ENCODE results near the gene COPE.

The COPE gene

DNA sequence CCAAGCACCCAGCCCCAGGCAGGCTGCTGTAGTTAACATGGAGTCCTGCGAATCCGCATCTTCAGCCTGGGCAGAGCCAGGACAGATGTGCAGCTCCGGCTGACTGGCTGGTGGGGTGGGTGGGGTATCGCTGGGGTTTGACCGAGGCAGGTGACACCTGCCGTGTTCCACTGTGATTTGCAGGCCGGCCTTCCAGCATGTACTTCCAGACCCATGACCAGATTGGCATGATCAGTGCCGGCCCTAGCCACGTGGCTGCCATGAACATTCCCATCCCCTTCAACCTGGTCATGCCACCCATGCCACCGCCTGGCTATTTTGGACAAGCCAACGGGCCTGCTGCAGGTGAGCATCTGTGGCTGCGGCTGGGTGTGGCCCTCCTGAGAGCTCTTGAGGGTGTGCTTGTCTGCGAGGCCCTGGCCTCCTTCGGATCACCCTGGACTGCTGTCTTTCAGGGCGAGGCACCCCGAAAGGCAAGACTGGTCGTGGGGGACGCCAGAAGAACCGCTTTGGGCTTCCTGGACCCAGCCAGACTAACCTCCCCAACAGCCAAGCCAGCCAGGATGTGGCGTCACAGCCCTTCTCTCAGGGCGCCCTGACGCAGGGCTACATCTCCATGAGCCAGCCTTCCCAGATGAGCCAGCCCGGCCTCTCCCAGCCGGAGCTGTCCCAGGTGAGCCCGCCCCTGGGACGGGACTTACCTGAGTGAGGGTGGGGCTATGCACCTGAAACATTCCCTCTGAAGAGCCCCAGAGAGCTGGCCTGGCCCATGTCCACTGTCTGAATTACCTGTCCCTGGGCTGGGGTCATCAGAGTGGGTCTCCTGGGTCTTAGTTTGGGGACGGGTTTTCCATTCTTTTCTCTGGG, 53.8 kb downstream of the COPE start:
- no peak for DNase-seq

DNA sequence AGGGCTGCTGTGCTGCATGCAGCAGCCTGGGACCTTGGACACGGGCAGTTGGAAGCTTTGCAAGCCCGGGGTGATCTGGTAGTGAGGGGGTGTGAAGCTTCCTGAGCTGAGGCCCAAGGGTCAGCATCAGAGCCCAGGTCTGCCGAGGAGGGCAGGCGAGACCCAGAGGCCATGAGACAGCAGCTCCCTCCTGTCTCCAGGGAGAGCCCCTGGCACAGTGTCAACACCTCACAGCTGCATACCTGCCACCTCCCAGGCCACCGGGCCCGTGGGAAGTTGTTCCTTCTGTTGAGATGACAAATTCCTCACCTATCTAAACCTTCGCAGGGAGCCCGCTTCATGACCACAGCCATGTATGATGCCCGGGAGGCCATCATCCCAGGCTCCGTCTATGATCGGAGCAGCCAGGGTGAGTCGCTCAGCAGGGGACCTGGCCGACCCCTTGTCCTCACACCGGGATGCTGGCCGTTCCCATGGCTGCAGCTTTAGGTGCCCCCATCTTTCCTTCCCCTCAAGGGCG, 55.3 kb downstream of the COPE start:
- DNase-seq, result no peak

DNA sequence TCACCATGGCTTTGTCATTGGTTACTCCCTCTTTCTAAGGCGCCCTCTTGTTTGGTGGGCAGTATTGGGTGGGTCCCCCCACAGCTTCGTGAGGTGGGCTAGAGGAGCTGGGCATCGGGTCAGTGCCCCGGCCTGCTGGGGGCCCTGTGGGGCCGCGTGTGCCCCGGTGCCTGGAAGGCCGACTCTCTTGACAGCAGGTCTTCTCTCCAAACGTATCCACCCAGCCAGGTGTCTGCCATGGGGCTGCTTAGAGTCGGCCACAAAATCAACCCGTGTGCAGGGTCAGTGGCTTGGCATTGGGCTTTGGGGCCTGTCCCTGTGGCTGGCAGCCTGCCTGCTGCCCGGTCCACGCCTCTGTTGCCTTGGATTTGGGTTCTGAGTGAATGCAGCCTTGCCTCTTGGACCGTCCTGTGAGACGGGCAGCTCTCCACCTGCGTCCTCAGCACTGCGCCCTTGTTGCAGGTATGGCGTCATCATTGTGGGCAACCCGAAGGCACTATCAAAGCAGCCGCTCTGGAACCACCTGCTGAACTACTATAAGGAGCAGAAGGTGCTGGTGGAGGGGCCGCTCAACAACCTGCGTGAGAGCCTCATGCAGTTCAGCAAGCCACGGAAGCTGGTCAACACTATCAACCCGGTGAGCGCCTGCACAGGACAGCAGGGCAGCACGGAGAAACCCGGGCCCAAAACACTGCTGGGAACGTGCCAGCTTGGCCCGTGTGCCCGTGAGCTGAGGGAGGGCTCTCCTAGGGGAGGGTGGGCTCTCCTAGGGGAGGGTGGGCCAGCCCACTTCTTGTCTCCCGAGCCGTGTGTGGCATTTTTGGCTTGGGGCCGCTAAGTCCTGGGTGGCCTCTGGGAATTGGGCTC, 56.0 kb downstream of the COPE start:
- no peak for DNase-seq

DNA sequence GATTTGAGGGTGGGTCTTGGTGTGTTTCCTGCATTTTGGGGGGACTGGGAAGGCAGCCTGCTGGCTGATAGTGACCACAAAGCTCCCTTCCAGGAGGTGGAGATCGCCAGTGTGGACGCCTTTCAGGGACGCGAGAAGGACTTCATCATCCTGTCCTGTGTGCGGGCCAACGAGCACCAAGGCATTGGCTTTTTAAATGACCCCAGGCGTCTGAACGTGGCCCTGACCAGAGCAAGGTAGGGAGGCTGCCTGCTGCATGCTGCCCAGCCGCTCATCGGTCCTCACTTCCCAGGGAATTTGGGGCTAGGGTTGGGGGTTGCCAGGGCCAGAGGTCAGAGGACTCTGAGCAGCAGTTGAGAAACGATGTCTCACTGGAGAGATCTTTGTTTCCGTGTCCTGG, 57.3 kb downstream of the COPE start:
- no peak for DNase-seq

DNA sequence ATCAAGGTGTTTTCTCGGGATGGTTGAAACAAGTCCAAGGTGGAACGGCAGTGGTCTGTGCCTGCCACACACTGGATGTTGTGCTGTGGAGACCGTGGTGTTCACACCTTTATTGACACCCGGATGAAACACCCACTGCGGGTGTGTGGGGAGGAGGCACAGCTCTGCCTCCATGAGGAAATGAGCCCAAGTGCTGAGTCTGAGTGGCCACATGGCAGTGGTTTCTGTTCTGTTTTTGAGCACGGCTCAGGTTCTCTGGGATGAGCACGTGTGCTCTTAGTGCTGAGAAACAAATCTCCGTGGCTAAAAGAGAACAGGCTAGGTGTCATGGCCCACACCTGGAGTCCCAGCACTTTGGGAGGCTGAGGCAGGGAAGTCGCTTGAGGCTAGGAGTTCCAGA, 58.0 kb downstream of the COPE start:
- no peak for DNase-seq

DNA sequence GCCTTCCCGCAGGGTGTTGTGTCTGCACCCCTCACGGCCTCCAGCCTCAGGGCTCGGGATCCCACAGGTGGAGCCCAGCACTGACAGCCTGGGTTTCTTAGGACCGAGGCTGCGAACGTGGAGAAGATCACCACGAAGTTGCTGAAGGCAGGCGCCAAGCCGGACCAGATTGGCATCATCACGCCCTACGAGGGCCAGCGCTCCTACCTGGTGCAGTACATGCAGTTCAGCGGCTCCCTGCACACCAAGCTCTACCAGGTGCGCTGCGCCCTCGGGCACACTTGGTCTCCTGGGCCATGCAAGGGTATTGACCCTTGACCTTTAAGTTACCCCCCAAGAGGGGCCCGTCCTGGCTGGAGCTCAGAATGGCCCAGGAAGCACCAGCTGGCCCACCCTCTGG, 58.5 kb downstream of the COPE start:
- no peak for DNase-seq

DNA sequence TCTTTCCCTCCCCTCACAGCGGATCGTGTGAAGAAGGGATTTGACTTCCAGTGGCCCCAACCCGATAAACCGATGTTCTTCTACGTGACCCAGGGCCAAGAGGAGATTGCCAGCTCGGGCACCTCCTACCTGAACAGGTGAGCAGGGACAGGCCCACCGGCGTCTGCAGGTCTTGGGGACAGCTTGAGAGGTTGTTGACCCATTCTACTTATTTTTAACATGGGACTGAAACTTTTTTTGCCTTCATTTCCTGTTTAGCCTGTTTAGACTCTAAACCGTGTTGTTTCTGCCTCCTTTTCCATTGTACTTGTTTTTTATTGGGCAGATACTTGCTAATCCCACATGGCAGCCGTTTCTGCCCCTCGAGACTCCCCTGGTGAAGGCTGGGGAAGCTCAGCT, 58.9 kb downstream of the COPE start:
- DNase-seq, result no peak

DNA sequence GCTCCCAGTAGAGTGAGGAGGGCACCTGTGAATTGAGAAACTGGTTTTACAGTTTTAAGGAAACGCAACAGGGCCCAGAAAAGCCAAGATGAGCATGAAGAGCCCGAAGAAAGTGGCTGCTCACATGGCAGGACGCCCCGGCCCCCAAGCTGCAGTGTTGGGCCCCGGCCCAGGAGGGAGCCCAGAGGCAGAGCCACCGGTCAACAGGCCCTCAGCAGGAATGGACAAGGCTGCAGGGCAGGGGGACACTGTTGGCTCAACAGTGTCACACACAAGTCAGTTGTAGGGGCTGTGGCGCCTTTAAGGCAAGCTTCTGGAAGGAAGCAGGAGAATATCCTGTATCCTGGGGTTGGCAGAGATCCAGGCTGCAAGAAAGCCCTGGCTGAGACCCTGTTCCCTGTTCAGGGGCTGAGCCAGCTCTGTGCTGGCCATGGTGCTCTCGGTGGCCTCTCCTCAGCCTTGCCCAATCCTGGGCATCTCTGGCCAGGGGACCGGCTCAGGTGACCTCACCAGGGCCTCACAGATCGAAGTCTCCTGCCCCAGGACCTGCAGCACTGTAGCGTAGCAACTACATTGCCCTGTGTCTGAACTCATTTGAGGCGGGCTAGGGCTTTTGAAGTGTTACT, 59.4 kb downstream of the COPE start:
- no peak for DNase-seq

DNA sequence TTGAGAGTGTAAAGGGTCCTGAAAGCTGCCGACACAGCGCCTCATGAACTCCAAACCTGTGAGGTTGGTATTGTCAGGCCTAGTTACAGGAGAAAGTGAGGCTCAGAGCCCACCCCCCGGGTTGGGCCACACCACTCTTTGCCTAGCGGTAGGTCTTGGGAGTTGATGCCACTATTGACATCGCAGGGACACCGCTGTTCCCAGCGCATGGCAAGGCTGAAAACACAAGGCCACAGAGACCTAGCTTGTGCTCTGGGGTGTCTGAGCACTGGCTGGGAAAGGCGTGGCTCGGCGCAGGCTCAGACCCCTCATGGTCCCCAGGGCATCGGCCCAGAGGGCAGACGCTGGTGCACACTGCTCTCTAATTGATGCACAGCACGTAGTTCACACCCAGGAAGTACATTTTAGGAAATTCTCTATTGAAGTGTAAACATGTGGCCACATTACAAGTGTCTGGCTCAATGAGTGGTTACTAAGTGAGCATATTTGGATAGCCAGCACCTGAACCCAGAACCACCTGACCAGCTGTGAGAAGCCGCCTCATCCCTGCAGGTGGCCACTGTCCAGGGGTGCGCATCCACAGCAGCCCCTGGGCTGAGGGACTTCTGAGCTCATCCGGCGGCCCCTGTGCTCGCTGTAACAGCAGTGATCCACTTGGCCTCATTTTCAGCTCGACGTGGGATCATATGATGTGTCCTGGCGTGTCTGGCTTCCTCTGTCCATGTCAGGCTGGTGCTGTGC, 60.1 kb downstream of the COPE start:
- DNase-seq, result no peak

DNA sequence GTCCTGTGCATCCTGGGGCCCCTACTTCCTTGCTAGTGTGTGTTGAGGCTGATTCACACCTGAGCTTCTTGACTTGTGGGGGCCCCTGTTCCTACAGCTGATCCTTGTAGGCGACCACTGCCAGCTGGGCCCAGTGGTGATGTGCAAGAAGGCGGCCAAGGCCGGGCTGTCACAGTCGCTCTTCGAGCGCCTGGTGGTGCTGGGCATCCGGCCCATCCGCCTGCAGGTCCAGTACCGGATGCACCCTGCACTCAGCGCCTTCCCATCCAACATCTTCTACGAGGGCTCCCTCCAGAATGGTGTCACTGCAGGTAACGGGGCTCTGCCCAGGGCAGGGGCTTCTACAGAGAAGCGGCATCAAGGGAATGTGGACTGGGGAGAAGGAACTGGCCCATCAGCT, 62.0 kb downstream of the COPE start:
- DNase-seq, result no peak

DNA sequence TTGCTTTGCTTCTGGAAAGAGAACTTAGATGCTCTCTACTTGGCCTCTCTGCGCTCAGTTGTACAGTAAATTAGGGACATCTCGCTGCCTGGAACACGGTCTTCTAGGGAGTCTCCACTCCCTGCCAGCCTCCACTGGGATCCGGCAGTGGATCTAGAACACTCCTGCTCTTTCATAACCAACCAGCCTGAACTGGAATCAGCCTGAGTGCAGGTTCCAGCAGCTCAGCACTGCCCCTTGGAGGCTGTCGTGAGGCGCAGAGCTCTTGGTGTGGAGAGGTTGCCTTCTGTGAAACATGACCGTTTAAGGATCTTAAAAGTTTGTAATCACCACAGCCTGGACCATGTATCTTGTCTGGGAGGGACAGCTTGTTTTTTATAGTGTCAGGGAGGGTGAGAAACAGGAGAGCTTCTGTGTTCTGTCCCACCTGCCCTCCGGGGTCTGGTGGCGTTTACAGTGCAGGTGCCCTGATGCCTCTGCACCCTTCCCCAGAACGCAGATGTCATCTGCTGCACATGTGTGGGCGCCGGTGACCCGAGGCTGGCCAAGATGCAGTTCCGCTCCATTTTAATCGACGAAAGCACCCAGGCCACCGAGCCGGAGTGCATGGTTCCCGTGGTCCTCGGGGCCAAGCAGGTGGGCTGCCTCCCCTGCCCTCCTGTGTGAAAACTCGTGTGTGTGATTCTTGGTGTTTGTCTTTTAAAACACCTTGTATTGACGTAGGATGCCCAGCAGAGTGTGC, 62.6 kb downstream of the COPE start:
- peak; percentile 64 for DNase-seq

DNA sequence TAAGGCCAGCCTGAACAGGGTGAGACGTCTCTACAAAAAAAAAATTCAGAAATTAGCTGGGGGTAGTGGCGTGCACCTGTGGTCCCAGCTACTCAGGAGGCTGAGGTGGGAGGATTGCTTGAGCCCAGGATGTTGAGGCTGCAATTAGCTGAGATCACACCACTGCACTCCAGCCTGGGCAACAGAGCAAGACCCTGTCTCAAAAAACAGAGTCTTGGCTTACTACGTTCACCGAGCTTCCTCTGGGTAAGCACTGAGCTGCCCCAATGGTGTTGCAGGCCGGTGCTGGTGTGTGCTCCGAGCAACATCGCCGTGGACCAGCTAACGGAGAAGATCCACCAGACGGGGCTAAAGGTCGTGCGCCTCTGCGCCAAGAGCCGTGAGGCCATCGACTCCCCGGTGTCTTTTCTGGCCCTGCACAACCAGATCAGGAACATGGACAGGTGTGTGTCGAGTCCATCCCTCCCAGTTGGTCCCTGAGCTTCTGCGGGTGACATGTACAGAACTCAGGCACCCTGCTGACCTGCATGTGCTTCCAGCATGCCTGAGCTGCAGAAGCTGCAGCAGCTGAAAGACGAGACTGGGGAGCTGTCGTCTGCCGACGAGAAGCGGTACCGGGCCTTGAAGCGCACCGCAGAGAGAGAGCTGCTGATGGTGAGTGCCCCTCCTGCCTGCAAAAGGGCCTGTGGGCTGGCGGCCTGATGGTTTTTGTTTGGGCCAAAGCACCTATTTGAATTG, 63.4 kb downstream of the COPE start:
- no peak for DNase-seq

DNA sequence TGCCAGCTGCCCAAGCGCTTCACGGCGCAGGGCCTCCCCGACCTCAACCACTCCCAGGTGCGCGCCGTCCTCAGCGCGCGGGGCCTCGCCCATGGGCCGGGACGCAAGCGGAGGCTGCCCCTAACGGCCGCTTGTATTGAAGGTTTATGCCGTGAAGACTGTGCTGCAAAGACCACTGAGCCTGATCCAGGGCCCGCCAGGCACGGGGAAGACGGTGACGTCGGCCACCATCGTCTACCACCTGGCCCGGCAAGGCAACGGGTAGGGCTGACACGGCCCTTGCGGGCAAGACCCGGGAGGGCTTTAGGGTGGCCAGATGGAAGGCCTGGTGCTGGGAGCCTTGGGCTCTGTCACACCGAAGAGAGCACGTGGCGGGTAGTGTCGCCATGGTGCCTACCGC, 64.2 kb downstream of the COPE start:
- no peak for DNase-seq

DNA sequence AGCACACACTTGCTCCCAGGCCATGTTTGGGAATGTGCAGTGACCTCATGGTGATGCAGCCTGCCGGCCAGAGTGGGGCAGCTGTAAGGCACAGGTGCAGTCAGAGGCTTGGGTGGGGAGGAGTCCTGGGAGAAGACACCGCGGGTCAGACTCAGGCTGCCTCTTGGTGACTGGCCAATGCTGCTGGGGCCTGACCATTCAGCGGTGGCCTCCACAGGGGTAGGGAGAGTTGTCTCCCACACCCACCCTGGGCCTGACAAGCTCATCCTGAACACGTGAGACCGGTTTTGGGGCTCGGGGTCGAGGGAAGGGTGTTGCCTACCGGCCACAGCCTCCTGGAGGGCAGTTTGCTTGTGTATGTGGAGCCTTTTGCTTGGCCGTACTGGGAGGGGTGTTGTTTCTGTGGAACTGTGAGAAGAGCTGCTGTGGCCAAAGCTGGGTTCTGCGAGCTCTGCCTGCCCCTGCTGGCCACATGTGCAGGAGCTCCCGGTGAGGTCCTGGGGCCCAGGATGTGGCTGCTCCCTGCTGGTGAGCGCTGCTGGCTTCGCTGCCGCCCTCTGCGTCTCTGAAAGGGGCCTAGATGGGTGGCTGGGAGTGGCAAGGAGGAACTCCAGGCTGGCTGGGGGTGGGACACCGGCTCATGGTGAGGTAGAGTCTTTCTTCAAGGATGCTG, 65.3 kb downstream of the COPE start:
- no peak for DNase-seq

DNA sequence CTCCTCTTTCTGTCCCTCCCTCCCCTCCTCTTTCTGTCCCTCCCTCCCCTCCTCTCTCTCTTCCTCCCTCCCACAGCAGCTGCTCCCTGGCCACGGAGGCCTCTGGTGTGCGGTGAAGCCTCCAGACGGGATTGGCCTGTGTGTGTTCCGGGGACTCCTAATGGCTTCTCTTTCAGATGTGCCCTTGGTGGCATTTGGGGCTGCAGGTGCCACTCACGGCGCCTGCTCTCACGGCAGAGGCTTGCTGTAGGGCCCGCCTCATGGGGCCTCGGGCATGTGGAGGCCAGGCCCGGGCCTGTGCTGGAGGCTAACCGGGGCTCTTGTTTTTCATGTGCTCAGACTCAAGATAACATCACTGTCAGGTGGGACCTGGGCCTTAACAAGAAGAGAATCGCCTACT, 66.5 kb downstream of the COPE start:
- DNase-seq, result no peak

DNA sequence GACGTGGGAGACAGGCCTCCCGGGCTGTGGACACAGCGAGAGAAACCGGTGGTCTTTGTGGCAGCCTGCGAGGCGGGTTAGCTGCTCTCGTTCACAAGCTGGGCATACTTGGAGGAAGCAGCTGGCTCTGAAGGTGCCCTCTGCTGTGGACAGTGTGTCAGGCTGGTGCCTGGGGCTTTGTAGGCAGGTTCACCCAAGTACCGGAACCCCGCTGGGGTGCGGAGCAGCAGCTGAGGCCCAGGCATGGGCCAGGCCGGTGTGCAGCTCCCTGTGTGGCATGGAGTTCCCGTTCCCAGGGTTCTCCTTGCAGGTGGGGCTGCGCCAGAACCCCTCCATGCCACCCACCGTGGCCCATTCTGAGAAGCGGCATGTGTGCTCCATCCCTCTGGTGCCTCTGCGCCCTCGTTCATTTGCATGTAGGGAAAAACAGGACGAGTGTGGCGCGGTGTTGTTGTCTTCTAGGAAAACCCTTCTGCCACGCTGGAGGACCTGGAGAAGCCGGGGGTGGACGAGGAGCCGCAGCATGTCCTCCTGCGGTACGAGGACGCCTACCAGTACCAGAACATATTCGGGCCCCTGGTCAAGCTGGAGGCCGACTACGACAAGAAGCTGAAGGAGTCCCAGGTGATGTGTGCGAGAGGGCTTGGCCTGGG, 67.4 kb downstream of the COPE start:
- DNase-seq, result no peak

DNA sequence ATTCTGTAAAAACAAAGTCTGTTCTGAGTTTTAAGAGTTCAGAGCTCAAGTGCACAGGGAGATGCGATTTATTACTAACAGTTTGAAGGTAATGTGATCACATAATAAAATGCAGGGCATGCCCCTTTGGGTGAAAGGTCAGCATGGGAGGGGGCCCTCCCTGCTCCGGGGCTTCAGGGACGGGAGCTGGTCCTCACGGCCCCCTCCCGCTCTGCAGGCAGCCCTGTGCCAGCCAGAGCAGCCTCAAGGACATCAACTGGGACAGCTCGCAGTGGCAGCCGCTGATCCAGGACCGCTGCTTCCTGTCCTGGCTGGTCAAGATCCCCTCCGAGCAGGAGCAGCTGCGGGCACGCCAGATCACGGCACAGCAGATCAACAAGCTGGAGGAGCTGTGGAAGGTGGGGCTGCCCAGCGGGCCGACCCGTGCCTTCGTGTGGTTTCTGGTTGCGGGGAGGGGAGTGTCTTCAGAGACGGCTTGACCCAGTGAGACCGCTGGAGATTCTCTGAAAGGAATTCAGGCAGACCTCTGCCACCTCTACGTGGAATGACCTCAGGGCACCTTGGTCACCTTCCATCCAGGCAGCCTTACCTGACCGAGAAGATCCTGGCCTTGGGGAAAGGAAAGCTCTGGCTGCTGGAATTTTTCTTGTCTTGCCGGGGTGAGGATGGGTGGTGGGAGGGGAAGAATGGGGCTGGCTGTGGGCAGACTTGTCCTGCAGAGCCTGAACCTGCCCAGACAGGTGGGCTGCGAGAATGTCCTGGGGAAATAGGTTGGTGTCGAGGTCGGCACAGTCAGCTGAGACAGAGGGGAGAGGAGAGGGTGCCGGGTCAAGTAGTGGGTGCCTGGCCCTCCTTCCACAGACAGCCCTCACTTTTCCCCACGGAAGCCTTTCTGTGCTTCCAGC, 68.5 kb downstream of the COPE start:
- no peak for DNase-seq

DNA sequence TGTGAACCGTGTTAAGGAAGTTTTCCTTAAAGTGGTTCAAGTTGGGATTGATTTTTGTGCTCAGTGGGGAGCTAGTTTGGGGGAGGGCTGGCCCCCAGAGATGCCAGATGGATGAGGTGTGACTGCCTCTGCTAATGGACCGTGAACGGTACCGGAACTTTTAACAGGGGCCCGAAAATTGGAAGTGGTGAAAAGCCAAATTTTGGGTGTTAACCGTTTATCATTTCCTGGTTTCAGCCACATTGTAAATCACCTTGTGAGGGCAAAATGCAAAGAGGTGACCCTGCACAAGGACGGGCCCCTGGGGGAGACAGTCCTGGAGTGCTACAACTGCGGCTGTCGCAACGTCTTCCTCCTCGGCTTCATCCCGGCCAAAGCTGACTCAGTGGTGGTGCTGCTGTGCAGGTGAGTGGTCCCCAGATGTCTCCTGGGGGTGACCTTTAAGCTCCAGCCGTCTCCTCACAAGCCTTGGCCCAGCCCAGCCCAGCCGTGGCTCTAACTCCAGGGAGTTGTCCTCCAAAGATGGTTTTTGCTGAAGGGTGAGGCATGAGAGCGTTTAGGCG, 69.3 kb downstream of the COPE start:
- DNase-seq, result no peak

Data from DMS53 (cell line).